HG03469 (cell line): ENCODE results near the gene KHK.
"Not testable (repeated sequence)": the region's sequence is repeated elsewhere in the genome, so short reads cannot be mapped to it uniquely, and the experiment has no call there.

Experiments used
- ATAC-seq: cut with Tn5 transposase; IDR thresholded peaks from one replicate; pipeline ENCODE4 v1.9.1; 2021; ENCODE audit warnings: mild to moderate bottlenecking, moderate library complexity, moderate number of reproducible peaks; ENCODE audit not compliant: unreplicated experiment

KHK gene

DNA sequence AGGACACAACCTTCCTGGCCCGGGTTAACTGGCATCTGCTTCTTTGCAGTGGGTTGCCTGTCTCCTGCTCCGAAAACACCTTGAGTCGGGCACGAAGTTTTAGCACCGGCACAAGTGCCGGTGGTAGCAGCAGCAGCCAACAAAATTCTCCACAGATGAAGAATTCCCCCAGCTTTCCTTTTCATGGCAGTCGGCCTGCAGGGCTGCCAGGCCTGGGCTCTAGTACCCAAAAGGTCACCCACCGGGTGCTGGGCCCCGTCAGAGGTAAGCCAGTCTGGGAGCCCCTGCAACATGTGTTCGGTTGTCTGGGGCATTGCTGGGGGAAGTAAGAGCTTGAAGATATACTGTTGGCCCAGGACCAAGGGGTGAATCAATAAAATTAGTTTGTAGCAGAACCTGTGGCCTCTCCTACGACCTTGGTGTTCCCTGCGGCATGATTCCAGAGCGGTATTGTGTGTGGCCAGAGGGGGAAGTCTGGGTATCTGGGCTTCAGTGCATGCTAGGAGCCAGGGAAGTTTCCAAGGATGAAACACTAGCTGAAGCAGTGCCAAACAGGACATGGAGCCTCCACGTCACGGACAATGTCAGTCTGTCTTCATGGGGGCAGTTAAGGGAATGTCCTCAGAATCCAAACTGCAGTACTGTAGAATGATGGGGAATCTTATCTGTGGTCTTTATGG lies 27.3 kb upstream of the KHK start:
- ATAC-seq, result no peak

DNA sequence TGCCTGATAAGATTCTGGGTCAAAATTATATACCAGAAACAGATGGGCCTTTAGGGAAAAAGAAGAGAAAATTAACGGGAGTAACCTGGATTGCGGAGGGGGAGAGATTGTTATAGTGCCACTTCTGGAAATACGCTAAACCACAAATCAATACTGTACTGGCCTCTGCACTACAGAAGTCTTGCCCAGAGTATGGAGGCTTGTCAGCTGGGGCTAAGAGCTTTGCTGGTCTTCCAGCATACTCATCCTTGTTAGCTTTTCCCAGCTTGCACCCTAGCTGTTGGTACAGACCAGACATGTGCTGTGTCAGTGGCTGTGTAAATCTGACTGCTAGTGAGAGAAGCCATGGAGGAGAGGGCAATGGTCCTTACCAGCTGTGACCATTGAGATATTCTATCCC lies 26.2 kb upstream of the KHK start:
- no peak for ATAC-seq

DNA sequence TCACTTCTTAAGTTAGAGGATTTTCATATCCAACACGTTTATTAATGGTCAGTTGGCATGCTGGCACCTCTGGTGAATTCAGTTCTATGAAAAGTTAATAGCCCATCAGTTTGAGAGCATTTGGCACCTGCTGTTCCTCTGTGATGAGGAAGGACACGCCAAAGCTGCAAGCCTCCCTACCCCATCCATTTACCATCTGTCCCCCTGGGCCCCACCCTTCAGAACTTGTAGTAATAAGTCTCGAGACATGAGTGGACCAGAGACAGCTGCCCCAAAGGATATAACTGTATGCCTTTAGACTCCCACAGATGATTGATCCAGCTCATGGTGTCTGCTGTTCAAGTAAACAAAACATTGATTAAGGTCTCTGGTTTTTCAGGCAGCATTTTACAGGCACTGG lies 21.4 kb upstream of the KHK start:
- ATAC-seq, result no peak

DNA sequence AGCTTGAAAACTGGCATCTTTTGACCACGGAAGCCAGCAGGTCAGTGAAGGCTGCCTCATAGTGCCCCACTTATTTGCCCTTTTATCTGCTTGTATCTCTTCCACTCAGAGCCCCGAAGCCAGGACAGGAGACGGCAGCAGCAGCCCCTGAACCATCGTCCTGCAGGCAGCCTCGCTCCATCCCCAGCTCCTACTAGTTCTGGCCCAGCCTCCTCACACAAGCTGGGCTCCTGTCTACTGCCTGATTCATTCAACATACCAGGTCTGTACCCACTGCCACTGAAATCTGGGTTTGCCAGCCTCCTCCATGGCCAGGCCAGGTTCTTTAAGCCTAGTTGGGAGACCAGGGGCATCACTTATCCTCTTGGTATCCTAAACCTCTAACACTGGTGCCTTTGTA lies 19.2 kb upstream of the KHK start:
- no peak for ATAC-seq

DNA sequence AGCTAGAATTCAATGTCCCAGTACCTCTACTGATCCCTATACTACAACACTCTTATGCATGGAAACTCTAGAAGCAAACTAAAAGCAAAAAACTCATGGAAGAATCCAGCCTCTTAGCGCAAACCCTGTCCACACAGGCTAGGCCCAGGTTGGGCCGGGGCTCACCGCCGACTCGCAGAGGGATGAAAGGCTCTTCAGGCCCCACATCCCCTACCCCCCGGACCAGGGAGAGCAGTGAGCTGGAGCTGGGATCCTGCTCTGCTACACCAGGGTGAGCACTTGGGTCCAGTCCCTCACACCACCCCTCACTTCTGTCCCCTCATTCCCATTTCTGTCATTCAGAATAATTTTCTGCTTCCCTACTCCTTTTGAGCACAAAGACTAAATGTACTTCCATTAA lies 17.1 kb upstream of the KHK start:
- ATAC-seq, result no peak

DNA sequence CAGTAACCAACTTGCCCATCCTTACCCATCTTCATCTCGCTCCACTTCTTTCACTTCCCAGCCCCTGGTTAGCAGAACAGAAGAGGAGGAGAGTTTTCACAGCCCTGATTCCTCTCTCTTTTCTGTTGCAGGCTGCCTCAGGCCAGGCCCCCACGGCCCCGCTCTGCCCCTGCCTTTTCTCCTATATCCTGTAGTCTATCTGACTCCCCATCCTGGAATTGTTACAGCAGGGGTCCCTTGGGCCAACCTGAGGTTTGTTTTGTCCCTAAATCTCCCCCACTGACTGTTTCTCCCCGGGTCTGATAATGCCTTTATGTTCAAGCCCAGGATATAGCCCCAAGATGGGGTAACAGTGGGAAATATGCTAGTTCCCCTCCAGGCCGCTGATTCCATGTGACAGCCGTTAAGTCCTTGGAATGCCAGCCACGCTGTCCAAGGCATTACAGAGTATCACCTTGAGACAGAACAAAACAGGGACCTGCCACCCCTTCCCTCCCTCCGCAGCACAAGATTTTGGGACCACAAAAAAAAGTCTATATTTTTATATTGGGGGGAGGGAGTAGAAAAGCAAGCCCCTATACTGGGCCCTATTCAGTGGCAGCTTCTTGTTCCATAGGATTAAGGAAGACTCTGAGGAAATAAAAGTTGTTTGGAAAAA lies 16.5 kb upstream of the KHK start:
- ATAC-seq, result no peak

DNA sequence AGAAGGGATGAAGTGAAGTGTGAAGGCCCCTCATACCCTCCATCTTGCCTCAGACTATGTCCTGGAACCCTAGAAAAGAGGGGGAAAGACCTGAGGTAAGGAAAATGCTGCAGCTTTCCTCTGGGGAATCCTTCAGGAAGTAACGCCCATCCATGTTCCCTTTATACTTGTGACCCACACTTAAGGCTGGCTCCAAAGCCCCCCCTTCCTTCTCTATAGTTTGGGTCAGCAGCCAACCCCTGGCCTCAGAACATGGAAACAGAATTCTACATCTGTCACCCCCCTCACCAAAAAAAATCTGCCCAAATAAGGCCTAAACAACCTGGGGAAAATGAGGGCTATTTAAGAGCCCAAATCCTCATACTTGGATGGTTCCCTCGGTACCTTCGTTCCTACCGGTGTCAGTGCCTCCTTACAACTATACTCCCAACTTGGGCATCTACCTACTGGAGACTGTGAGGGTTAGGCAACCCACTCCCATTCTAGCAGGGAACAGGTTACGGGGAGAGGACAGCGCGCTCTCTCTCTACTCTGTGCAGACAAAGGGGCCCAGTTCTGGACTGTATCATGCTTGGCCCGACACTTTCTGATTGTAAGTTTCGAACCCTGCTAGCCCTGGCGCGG lies 15.8 kb upstream of the KHK start:
- ATAC-seq, result no peak

DNA sequence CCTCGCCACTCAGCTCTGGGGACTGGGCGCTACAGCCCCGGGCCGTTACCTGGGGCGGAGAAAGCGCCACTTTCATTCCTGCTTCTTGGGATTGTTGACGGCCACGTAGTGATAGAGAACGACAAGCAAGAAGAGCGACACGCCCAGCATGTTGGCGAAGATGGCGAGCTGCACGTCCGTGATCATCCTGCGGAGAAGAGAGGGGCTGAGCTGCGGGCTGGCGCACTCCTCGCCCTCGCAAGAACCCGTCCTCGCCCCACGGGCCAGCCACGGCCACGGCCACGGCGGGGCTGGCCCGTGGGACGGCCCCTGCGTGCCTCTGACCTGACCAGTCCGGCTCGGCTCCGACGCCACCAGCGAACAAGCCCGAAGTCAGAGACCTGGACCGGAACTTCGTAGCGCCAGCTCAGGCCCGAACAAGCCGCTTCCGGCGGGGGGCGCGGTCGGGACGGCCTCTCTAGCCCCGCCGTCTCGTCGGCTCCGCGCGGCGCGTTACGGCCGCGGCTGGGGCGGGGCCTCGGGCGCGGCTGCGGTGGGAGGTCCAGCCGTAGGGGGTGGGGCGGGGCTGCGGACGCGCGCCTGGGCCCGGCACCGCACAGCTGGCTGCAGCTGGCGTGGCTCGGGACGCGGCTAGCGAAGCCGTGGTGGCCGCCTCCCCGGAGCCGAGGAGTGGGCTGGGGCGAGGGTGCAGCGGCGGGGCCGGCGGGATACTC lies 15.1 kb upstream of the KHK start, which contains the start of gene OST4:
TSS of gene OST4 (minus strand) at position 378 of the 713 bp plus-strand sequence.
- peak; percentile 80 for ATAC-seq

DNA sequence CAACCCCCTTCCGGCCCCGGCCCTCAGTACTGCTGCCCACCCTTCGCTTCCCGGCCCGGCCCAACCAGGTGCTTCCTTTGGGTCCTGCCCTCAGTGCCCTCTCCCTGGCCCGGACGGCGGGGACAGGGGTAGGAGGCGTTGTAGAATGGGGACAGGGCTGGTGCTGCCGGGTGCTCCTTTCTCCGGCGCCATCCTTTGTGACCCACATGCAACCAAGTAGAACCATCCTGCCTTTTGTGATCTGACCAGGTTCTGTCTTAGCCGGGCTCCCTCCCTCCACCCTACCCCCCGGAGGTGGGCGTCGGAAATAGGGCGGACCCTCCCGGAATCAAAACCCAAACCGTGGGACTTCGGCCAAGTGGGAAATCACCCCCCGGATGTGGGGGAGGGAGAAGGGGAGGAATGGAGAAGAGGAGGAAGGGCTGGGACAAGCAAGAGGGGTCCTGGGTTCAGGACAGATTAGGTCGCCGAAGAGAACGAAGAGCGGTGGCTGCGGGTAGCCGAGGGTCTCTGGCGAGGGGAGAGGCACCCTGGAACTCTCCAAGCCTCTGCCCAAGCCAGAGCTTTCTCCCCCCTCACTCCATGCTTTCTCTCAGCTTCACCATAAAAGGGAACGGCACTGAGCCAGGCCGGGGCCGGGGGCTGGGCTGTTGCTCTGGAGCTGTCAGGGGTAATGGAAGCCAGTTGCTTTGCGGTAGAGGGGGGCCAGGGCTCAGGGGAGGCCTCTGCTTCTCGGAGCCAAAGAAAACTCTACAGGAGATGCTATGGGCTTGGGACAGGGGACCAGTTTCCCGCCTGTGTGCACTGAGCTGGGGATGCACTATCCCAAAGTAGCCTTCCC lies 14.4 kb upstream of the KHK start:
- ATAC-seq, result no peak

DNA sequence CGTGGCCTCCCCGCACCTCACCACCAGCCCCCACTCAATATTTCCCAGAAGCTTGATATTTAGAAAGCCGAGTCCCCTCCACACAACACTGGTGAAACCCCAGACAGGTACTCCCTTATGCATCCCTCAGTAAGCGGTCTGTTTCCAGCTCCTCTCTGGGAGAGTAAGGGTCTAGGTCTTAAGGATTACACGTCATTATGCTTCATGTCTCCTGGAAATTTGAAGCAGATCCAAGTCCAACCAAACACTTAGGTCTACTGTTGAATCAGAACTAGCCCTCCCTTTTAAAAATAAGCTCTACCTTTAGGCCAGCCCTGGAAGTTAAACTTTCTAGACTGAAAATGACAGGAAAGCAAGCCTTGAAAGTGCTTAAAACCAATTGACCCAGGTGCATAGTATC lies 13.7 kb upstream of the KHK start:
- no peak for ATAC-seq

DNA sequence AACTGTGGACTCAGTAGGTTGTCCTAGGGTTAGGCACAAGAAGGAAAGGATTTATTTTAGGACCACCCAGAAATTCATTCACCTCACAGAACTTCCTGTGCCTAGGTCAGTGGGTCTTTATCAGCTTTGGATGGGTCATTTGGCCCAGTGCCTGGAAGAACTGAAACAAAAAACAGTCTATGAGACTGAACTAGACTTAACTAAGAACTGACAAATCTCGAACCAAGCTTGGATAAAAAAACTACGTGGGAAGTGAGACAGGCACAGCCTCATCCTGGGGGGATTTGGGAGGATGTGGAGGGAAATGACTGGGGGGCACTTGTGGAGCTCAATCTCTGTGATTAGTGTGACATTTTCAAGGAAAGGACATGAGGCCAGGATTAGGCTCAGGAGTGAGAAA lies 12.8 kb upstream of the KHK start:
- no peak for ATAC-seq

DNA sequence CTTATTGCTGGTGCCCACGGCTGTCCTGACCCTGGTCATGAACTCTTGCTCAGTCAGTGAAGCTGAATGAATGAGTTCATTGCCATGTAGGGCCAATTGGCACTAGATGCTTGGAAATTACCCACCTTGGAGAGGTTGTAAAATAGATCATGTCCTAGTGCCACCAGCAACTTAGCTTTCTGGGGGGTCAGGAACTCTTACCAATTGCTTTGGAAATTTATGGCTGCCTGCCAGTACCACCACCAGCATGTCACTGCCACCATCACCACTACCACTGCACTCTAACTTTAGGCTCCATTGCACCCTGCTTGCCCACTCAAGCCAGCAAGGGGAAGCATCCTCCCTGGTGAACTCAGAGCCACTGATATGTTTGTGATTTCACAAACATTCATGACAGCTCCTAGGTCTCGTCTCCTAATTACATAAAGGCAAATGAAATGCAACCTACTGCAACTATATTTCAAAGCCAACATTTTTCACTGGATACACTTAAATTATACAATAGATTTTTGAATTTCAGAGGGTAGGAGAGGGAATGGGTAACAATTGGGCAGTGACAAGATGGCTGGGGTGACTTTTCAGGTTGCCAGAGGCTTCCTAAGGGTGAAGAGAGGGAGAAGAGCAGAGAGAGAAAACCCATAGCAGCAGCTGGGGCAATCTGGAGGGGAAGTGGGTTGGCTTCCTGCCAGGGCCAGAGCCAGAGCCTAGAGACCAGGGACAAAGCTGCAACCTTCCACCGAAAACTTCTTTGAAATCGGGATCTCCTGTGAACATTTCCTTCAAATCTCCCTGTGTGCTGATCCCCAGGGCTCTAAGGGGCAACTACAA lies 11.6 kb upstream of the KHK start:
- no peak for ATAC-seq

DNA sequence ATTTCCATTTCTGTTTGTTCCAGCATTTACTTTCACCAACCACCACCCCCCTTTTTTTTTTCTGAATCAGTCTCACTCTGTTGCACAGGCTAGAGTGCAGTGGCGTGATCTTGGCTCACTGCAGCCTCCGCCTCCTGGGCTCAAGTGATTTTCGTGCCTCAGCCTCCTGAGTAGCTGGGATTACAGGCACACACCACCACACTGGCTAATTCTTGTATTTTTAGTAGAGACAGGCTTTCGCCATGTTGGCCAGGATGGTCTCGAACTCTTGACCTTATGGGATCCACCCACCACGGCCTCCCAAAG lies 11.1 kb upstream of the KHK start:
- not testable (repeated sequence) for ATAC-seq

DNA sequence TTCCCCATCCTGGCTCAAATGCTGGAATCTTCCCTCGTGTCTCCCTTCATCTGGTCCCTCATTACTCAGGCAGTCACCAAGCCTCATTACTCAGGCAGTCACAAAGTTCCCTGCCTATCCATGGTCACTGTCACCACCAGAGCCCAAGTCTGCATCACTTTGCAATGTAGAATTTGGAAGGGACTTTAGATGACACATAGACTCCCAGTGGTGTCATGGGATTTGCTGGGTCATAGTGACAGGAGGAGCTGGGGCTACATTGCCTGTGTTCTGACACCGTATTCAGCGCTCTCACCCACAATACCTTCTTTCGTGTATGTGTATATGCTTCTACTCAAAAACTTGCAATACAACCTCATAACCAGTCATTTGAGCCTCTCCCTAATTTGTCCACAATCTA lies 10.2 kb upstream of the KHK start:
- no peak for ATAC-seq

DNA sequence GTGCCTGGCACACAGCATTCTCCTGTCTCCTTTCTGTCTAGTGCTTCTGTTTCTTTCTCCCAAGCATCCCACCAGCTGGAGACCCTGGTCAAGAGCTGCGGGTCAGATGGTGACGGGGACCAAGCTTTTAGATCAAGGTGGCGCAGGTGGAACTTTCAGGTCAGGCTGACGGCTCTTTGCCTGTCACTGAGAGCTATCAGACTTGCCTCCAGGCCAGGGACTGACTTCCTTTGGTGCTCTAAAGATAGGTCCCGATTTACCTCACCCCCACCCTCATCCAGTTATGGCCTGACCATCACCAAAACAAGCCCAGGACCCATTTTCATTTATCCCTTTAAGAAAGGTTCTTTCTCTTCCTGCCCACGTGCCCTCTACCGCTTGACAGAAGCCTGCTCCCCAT lies 9.3 kb upstream of the KHK start:
- ATAC-seq, result no peak

DNA sequence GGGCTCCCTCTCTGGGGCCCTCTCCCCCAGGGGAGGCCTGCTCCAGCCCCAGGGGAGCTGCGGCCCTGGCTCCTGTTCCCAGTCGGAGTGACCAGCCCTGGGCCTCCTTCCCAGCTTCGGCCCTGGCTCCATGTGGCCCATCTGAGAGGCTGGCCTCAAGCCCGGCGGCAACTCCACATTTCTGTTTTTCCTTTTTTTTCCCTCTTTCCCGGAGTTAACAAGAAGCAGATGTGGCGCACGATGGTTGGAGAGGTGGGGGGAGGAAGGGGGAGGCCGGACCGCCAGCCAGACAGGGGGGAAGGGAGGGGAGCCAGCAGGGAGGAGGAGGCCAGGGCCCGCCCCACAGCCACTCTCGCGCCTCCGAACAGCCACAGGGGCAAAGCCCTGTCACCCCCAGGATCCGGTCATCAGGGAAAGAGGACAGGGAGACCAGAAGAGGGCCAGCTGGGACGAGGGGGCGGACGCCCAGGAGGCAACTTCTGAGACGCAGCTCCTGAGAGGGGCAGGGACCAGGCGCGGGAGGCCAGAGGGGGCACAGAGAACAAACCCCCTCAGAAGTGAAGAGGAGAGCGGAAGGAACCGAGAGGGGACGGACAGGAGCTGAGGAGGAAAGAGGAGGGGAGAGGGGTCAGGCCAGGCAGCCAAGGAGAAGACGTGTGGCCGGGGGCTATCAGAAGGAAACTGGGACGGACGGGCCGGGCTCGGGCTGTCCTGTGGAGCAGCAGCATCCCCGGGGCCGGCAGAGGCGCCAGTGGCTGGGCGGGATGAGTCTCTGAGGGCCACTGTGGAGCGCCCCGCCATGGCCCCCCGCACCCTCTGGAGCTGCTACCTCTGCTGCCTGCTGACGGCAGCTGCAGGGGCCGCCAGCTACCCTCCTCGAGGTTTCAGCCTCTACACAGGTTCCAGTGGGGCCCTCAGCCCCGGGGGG lies 8.0 kb upstream of the KHK start, which contains the start of gene EMILIN1:
TSS of gene EMILIN1 (plus strand) at position 349 of the 928 bp plus-strand sequence. CDS start at position 800, 451 bp downstream.
- ATAC-seq, result no peak

DNA sequence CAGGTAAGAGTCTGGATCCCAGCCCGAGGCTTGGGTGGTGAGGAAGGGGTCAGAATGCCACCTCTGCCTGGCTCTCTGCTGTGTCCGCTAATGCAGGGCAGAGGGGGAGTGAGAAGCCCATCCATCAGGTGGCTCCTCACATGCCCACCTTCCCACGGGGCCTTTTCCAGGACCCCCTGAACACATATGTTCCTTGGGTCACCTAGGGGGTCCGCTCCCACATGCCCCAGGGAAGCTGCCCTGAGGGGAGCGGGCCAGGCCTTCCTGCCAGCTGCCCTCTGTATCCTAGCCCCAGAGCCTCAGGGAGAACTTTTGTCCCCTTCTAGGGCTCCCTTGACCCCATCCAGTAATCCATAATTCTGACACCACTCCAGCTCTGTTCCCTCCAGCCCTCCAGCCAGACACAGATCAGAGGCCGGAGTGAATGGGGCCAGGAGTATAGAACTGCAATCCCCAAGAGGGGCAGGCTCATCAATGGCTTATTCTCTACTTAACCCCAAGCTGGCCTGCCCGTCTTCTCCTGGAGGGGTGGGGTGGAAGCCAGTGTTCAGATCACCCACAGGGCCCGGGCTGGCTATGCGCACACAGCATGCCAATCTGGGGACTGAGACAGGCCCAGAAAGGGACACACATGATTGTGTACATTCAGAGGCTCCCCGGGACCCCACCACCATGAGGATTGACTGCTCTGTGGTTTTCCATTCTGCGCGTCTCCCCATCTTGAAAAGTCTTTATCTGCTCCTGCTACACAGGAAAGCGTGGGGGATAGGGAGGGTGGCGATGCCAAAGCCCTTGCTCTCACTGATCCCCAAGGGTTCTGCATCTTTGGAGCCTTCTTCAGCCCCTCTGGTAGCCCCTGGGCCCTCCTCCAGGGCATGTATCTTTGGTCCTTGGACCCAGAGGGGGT lies 7.1 kb upstream of the KHK start:
- no peak for ATAC-seq

DNA sequence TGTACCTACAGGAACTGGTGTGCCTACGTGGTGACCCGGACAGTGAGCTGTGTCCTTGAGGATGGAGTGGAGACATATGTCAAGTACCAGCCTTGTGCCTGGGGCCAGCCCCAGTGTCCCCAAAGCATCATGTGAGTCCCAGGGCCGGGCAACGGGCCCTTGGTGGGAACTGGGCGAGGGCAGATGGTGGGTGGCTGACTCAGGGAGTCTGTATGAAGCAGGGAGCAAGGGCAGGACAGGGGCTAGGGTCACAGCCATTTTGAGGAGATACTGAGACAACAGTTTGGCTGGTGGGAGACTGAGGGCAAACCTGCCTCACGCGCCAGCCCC lies 6.5 kb upstream of the KHK start:
- no peak for ATAC-seq
